Measurements from ENCODE around the gene APLN.

APLN gene, protein sequence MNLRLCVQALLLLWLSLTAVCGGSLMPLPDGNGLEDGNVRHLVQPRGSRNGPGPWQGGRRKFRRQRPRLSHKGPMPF

DNA sequence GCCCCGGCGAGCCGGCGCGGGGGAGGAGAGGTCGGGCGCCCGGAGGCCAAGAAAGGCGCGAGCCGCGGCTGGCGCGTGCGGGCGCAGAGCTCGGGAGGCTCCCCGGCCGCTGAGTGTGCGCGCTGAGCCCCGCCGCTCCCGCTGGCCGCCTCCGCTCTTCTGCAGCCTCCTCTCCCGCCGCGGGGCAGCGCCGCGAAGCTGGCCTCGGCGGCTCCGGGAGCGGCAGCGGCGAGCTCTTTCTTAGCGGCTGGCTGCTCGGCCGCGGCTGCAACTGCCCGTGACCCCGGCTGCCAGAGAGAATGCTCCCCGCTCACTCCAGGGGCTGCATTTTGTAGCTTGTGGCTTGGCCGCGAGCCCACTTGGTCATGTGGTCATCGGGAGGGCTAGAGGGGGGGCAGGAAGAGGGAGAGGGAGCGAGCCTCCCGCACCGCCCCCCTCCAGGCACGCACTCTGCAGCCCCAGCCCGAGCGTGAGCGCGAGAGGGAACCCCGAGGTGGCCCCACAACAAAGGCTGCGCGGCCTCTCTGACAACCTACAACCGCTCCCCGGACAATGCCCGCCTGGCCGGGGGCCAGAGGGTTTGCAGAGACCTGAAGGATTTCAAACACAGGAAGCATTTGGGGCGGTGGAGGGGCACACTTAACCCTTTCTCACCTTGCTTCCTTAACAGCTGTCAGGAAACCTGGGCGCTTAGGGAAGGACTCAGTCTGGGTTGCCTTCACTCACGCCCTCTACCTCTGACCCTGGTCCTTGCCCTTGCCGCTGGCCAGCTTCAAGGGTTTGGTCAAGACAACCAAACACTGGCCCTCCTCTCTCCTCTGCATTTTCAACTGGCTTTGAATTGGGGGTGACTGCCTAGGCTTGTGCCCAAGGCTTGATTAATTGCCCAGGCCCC is at the start of gene APLN:
TSS of gene APLN (minus strand) at position 305 of the 895 bp plus-strand sequence. CDS start 326 bp downstream, outside the sequence.
- TF ChIP-seq, protein P1, sequence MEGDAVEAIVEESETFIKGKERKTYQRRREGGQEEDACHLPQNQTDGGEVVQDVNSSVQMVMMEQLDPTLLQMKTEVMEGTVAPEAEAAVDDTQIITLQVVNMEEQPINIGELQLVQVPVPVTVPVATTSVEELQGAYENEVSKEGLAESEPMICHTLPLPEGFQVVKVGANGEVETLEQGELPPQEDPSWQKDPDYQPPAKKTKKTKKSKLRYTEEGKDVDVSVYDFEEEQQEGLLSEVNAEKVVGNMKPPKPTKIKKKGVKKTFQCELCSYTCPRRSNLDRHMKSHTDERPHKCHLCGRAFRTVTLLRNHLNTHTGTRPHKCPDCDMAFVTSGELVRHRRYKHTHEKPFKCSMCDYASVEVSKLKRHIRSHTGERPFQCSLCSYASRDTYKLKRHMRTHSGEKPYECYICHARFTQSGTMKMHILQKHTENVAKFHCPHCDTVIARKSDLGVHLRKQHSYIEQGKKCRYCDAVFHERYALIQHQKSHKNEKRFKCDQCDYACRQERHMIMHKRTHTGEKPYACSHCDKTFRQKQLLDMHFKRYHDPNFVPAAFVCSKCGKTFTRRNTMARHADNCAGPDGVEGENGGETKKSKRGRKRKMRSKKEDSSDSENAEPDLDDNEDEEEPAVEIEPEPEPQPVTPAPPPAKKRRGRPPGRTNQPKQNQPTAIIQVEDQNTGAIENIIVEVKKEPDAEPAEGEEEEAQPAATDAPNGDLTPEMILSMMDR (IDR thresholded peaks at IDR 0.05; ENCODE audit: low read depth, low read length): no peak
- DNase-seq: peak; percentile 33
- peak within 1 kb of the TSS; percentile 61 for H3K27ac ChIP-seq
- peaks cover 13% of the 10 kb centered on the region for H3K27me3 ChIP-seq (ENCODE audit: insufficient read depth, low read depth, severe bottlenecking)
- peak within 1 kb of the TSS; percentile 48 for H3K4me3 ChIP-seq (ENCODE audit: low read depth, low read length)
- no peaks in the 10 kb centered on the region for H3K9me3 ChIP-seq (ENCODE audit: severe bottlenecking)
- no peaks in the 10 kb centered on the region for H3K36me3 ChIP-seq

GRCh38 chrX:129704491-129704890 is 49.7 kb upstream of the APLN start:
- H3K27me3 ChIP-seq (ENCODE audit: insufficient read depth, low read depth, severe bottlenecking): peaks cover 8% of the 10 kb centered on the region
- no peaks in the 10 kb centered on the region for H3K36me3 ChIP-seq
- TF ChIP-seq, protein P1 (IDR thresholded peaks at IDR 0.05; ENCODE audit: low read depth, low read length): no peak
- H3K27ac ChIP-seq: no peak overlapping the region
- DNase-seq: no peak
- H3K9me3 ChIP-seq (ENCODE audit: severe bottlenecking): peaks cover 9% of the 10 kb centered on the region
- H3K4me3 ChIP-seq (ENCODE audit: low read depth, low read length): no peak overlapping the region

DNA sequence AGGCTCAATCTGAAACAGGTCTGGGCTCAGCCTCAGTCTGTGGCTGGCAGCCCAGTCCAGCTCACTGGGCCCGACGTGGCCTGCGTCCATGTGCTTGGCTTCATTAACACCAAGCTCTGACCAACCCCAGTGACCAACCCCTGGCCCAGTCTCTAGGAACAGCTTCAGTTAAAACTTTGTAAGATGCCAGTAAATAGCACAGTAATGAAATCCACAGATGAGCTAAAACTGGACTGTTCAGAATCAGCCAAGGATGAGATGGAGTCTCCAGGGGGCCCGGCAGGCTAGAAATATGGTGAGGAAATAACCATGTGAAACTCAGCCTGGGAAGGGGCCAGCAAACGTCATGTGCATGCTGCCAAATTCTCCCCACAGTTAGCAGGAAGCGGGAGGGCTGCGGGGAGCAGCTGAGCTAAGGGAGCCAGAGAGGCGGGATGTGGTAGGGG is 46.9 kb upstream of the APLN start:
- no peak for DNase-seq
- Histone ChIP-seq H3K36me3 (no peaks in the 10 kb centered on the region), H3K27ac (no peak overlapping the region), H3K9me3 (ENCODE audit: severe bottlenecking) (no peaks in the 10 kb centered on the region), H3K27me3 (ENCODE audit: insufficient read depth, low read depth, severe bottlenecking) (peaks cover 10% of the 10 kb centered on the region), H3K4me3 (ENCODE audit: low read depth, low read length) (no peak overlapping the region)
- TF ChIP-seq, protein P1 (IDR thresholded peaks at IDR 0.05; ENCODE audit: low read depth, low read length): no peak

DNA sequence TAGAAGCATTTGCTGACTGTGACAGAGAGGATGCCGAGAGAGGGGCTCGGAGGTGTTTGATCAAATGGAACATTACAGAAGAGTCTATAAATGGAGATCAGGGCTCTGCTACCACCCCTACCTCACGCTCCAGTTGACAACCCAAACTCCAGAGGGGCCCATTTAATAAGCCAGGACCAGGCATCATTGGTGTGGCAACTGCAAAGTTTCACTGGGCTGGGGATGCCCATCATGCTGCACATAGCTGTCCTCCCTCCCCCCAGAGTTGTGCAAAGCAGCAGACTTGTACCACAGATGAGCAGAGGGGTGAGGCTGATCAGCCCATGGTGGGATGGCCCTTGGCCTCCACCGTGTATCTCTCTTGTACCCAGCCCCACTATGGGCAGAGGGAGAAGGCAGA is 45.8 kb upstream of the APLN start:
- Histone ChIP-seq H3K36me3 (no peaks in the 10 kb centered on the region), H3K27me3 (ENCODE audit: insufficient read depth, low read depth, severe bottlenecking) (peaks cover 10% of the 10 kb centered on the region), H3K9me3 (ENCODE audit: severe bottlenecking) (no peaks in the 10 kb centered on the region), H3K4me3 (ENCODE audit: low read depth, low read length) (no peak overlapping the region), H3K27ac (no peak overlapping the region)
- no peak for DNase-seq
- TF ChIP-seq, protein P1 (IDR thresholded peaks at IDR 0.05; ENCODE audit: low read depth, low read length): no peak

DNA sequence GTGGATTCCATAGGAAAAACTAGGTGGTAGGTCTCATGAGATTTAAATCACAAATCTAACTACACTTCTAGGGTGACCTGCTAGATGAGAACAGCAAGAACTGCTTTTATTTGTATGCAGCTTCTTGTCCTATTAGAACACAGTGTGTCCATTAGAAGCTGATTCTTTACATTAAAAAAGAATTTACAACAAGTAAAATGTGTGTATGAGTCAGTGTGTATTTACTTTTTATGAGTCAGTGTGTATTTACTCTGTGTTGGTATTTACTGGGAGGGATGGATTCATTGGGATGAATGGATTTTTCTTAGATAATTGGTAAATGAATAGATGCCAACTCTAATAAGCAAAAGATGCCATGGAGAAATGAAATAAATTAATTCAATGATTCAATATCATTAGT is 43.4 kb upstream of the APLN start:
- TF ChIP-seq, protein P1 (IDR thresholded peaks at IDR 0.05; ENCODE audit: low read depth, low read length): no peak
- DNase-seq: no peak
- Histone ChIP-seq H3K36me3 (no peaks in the 10 kb centered on the region), H3K4me3 (ENCODE audit: low read depth, low read length) (no peak overlapping the region), H3K9me3 (ENCODE audit: severe bottlenecking) (no peaks in the 10 kb centered on the region), H3K27me3 (ENCODE audit: insufficient read depth, low read depth, severe bottlenecking) (peaks cover 10% of the 10 kb centered on the region), H3K27ac (no peak overlapping the region)

Measured in WERI-Rb-1 (cell line).